ENCODE measurements around the gene OCRL. TPM values are rescaled to one million over a fixed set of nuclear protein-coding genes. Genes with fewer than 3 reads are reported as not detected.

OCRL gene
- total and polyA plus RNA-seq, 2 of the 4 experiments (the other 2 are of a cell fraction), result 19.4 to 20.6 TPM

GRCh38 chrX:129636175-129636681 lies 96.2 kb downstream of the OCRL start:
- Histone ChIP-seq H3K27me3 (ENCODE audit: control insufficient read depth, insufficient read depth, low read length) (peaks cover 15% of the 10 kb centered on the region; the same call in 1 of the 2 replicates), H4K5ac (ENCODE audit: low read depth, low read length) (no peak overlapping the region), H3K14ac (replicated peaks; ENCODE audit: low read depth, low read length) (no peak overlapping the region), H4K20me1 (ENCODE audit: insufficient read depth, low read length) (no peaks in the 10 kb centered on the region), H3K4me1 (ENCODE audit: control insufficient read depth, insufficient read depth, low read length) (no peaks in the 10 kb centered on the region), H2AK5ac (ENCODE audit: low read depth, low read length) (no peak overlapping the region), H3K18ac (ENCODE audit: low read depth, low read length) (no peak overlapping the region), H2AFZ (replicated peaks; ENCODE audit: low read length, poor library complexity) (no peak overlapping the region), H3K27ac (ENCODE audit: insufficient read depth, low read length) (no peak overlapping the region), H3K4ac (ENCODE audit: low read depth, low read length) (no peak overlapping the region), H3K79me1 (ENCODE audit: low read depth in 1 of 2, low read length in 2 of 2) (no peaks in the 10 kb centered on the region), H4K8ac (ENCODE audit: low read depth in 2 of 2, low read length in 2 of 2) (no peak overlapping the region), H2BK120ac (ENCODE audit: low read depth, low read length) (no peak overlapping the region), H3K36me3 (ENCODE audit: control insufficient read depth, insufficient read depth, low read length) (no peaks in the 10 kb centered on the region), H3K4me3 (ENCODE audit: insufficient read depth, low read depth, low read length) (no peak overlapping the region), H4K91ac (ENCODE audit: insufficient read depth, low read depth, low read length) (no peak overlapping the region), H3K56ac (ENCODE audit: extremely low read depth, insufficient read depth, low read length) (no peak overlapping the region), H3K23ac (ENCODE audit: low read depth, low read length) (no peak overlapping the region), H3K9me1 (ENCODE audit: insufficient read depth, low read length) (no peaks in the 10 kb centered on the region), H2BK15ac (ENCODE audit: low read depth, low read length) (no peak overlapping the region), H3K4me2 (ENCODE audit: low read depth, low read length) (no peak overlapping the region), H2BK5ac (ENCODE audit: low read depth, low read length, poor library complexity, severe bottlenecking) (no peak overlapping the region), H2AK9ac (replicated peaks; ENCODE audit: low read depth, low read length, poor library complexity) (no peak overlapping the region), H3K9me3 (ENCODE audit: control insufficient read depth, insufficient read depth, low read length) (peaks cover 1% of the 10 kb centered on the region; the same call in 1 of the 2 replicates), H2BK20ac (ENCODE audit: low read depth, low read length) (no peak overlapping the region), H3K9ac (ENCODE audit: low read depth, low read length) (no peak overlapping the region)
- no peak for DNase-seq
- CTCF ChIA-PET, result interaction anchor here (0.6 to 3.9 kb wide), 3 partner anchors 9 to 90 kb away, joined by 3 to 32 read pairs (median 3); no protein-coding TSS in a partner anchor
- no peak for ATAC-seq (ENCODE audit: low read depth)
- WGBS, 2 experiments (ENCODE audit: extremely low coverage in 2 of 2, insufficient read length in 1 of 2), result 50% methylated on average over 2 of the region's 8 CpGs; no CpG with 5 or more reads in 1 of the 2 experiments
- POLR2A ChIA-PET (ENCODE audit: unreplicated experiment), result no interaction called here
- dilution Hi-C loops (cut with HindIII; ENCODE audit: low sequenced_read_pairs, unreplicated experiment), result no loop called here
- BruUV-seq (replicated peaks), result no TSS peak
- in situ Hi-C loops (cut with MboI; ENCODE audit: low sequenced_read_pairs), result loop anchor here (5.0 kb wide), 1 partner anchor 91 kb away; no protein-coding TSS in a partner anchor
- TF ChIP-seq MAFK (IDR thresholded peaks at IDR 0.05; ENCODE audit: low read depth, low read length) (no peak), RFX5 (IDR thresholded peaks at IDR 0.05; ENCODE audit: low read depth, low read length) (no peak), FOS (IDR thresholded peaks at IDR 0.05; ENCODE audit: low read depth, low read length) (no peak), MXI1 (IDR thresholded peaks at IDR 0.05; ENCODE audit: borderline replicate concordance, low read depth, low read length) (no peak), CHD1 (IDR thresholded peaks at IDR 0.05; ENCODE audit: low read depth, low read length) (no peak), BHLHE40 (IDR thresholded peaks at IDR 0.05; ENCODE audit: low read depth, low read length) (no peak)
- TF ChIP-seq, protein P1, sequence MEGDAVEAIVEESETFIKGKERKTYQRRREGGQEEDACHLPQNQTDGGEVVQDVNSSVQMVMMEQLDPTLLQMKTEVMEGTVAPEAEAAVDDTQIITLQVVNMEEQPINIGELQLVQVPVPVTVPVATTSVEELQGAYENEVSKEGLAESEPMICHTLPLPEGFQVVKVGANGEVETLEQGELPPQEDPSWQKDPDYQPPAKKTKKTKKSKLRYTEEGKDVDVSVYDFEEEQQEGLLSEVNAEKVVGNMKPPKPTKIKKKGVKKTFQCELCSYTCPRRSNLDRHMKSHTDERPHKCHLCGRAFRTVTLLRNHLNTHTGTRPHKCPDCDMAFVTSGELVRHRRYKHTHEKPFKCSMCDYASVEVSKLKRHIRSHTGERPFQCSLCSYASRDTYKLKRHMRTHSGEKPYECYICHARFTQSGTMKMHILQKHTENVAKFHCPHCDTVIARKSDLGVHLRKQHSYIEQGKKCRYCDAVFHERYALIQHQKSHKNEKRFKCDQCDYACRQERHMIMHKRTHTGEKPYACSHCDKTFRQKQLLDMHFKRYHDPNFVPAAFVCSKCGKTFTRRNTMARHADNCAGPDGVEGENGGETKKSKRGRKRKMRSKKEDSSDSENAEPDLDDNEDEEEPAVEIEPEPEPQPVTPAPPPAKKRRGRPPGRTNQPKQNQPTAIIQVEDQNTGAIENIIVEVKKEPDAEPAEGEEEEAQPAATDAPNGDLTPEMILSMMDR (conservative IDR thresholded peaks at IDR 0.05; ENCODE audit: low read depth, low read length), result no peak
- intact Hi-C loops (cut with micrococcal nuclease), result loop anchor here (10.0 kb wide), 1 partner anchor 189 kb away; no protein-coding TSS in a partner anchor

All from IMR-90 (cell line).